Measurements from ENCODE around the gene XPO6.

DNA sequence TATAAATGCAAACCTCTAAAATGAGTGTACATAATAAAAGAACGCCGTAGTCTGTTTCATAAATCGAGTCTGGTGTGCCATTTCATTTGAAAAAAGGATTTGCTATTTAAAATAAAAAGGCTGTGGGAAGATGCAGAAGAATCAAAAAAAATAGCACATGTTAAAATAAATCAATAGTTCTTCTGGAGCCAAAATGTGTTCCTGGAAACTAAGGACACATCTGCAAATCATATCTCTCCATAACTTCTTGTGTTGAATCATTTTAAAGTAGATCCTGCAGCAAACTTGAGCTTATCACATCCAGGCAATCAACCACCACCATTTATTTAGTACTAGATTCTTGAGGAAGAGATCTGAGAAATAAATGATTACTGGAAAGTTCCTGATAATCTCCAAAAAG is 29.0 kb downstream of the XPO6 start:
- TF ChIP-seq, protein P1, sequence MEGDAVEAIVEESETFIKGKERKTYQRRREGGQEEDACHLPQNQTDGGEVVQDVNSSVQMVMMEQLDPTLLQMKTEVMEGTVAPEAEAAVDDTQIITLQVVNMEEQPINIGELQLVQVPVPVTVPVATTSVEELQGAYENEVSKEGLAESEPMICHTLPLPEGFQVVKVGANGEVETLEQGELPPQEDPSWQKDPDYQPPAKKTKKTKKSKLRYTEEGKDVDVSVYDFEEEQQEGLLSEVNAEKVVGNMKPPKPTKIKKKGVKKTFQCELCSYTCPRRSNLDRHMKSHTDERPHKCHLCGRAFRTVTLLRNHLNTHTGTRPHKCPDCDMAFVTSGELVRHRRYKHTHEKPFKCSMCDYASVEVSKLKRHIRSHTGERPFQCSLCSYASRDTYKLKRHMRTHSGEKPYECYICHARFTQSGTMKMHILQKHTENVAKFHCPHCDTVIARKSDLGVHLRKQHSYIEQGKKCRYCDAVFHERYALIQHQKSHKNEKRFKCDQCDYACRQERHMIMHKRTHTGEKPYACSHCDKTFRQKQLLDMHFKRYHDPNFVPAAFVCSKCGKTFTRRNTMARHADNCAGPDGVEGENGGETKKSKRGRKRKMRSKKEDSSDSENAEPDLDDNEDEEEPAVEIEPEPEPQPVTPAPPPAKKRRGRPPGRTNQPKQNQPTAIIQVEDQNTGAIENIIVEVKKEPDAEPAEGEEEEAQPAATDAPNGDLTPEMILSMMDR (IDR thresholded peaks at IDR 0.05), result no peak
- TF ChIP-seq ZFX (IDR thresholded peaks at IDR 0.05; ENCODE audit: borderline replicate concordance), result no peak

All from 22Rv1 (cell line).